ENCODE measurements around the gene EEFSEC. TPM values are rescaled to one million over a fixed set of nuclear protein-coding genes. Genes with fewer than 3 reads are reported as not detected.

EEFSEC gene
- total RNA-seq, 4 donors from 2014 or later, result 25.1 to 43.5 (median 29.5) TPM

DNA sequence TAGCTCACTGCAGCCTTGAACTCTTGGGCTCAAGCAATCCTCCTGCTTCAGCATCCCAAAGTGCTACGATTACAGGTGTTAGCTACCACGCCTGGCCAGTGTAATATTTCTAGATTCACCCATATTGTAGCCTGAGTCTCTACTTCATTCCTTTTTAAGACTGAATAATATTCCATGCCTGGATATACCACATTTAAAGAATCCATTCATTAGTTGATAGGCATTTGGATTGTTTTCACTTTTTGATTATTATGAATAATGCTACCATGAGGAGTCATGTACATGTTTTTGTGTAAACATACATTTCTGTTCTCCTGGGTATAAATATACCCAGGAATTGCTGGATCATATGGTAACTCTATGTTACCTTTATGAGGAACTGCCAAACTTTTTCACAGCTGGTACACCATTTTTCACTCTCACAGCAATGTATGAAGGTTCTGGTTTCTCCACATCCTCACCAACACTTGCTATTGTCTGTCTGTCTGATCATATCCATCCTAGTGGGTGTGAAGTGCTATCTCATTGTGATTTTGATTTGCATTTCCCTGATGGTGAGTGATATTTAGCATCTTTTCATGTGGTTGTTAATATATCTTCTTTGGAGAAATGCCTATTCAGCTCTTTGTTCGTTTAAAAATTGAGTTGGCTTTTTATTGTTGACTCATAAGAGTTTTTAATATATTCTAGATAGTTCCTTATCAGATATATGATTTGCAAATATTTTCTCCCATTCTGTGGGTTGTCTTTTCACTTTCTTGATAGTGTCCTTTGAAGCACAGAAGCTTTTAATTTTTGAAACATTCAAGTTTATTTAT, 32.6 kb downstream of the EEFSEC start:
- Histone ChIP-seq H3K4me3 (no peak overlapping the region), H3K9me3 (no peaks in the 10 kb centered on the region), H3K27me3 (no peaks in the 10 kb centered on the region), H3K36me3 (no peaks in the 10 kb centered on the region), H3K4me1 (peaks cover 0 to 11% (median 0%) of the 10 kb centered on the region in 4 donors), H3K27ac (no peak overlapping the region)
- WGBS, 2 donors, result 86 to 94% methylated on average over 3 of the region's 3 CpGs
- TF ChIP-seq, protein P1, sequence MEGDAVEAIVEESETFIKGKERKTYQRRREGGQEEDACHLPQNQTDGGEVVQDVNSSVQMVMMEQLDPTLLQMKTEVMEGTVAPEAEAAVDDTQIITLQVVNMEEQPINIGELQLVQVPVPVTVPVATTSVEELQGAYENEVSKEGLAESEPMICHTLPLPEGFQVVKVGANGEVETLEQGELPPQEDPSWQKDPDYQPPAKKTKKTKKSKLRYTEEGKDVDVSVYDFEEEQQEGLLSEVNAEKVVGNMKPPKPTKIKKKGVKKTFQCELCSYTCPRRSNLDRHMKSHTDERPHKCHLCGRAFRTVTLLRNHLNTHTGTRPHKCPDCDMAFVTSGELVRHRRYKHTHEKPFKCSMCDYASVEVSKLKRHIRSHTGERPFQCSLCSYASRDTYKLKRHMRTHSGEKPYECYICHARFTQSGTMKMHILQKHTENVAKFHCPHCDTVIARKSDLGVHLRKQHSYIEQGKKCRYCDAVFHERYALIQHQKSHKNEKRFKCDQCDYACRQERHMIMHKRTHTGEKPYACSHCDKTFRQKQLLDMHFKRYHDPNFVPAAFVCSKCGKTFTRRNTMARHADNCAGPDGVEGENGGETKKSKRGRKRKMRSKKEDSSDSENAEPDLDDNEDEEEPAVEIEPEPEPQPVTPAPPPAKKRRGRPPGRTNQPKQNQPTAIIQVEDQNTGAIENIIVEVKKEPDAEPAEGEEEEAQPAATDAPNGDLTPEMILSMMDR (IDR thresholded peaks at IDR 0.05), result no peak
- TF ChIP-seq EP300 (IDR thresholded peaks at IDR 0.05), result no peak
- TF ChIP-seq POLR2A (IDR thresholded peaks at IDR 0.05), result no peak
- no peak for DNase-seq (ENCODE audit: low spot score in 2 of 2)

DNA sequence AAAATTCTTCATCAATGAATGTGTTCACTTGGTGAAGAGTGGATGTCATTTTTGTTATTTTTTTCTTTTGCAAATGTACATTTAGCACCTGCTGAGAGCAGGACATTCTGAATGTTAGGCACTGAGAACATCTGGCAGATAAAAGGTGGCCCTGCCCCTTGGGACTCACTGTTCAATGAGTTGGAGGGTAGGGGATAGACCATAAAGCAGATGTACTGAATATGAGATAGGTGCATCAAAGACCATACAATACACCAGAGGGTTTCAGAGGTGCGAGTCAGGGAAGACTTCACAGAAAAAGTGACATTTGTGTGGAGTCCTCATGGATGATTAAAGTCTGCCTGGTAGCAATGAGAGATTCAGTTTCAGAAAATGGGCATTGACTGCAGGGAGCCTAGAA, 34.2 kb downstream of the EEFSEC start:
- WGBS, 2 donors, result 93 to 100% methylated on average over 1 of the region's 1 CpG
- no peak overlapping the region for H3K27ac ChIP-seq
- H3K27me3 ChIP-seq, result no peaks in the 10 kb centered on the region
- TF ChIP-seq, protein P1 (IDR thresholded peaks at IDR 0.05), result no peak
- no peak for TF ChIP-seq POLR2A (IDR thresholded peaks at IDR 0.05)
- no peak for TF ChIP-seq EP300 (IDR thresholded peaks at IDR 0.05)
- DNase-seq (ENCODE audit: low spot score in 2 of 2), result no peak
- H3K36me3 ChIP-seq, result no peaks in the 10 kb centered on the region
- H3K4me3 ChIP-seq, result no peak overlapping the region
- H3K4me1 ChIP-seq, result no peaks in the 10 kb centered on the region
- H3K9me3 ChIP-seq, result no peaks in the 10 kb centered on the region

DNA sequence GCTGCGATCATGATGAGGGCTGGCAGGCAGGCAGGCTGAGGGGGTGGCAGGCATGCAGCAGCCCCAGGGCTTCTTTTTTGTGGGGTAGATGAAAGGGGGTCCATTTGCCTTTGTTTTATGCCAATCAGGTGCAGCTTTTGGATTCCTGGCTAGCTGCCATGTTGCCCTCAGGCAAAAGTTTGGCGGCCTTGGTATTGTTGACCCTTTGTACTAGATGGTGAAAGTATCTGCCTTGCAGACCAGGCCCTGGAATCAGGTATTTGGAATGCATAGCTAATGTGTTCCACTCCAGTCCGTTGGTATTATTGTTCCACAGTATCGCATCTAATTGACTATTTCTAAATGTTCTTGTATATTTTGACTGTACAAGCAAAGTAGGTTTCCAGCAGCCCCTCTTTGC, 35.0 kb downstream of the EEFSEC start:
- Histone ChIP-seq H3K36me3 (no peaks in the 10 kb centered on the region), H3K9me3 (no peaks in the 10 kb centered on the region), H3K27me3 (no peaks in the 10 kb centered on the region), H3K27ac (no peak overlapping the region), H3K4me3 (no peak overlapping the region), H3K4me1 (peaks cover 0 to 5% (median 0%) of the 10 kb centered on the region in 4 donors)
- 77 to 87% methylated on average over 4 of the region's 4 CpGs for WGBS, 2 donors
- DNase-seq (ENCODE audit: low spot score in 2 of 2), result no peak
- no peak for TF ChIP-seq EP300 (IDR thresholded peaks at IDR 0.05)
- TF ChIP-seq, protein P1 (IDR thresholded peaks at IDR 0.05), result no peak
- TF ChIP-seq POLR2A (IDR thresholded peaks at IDR 0.05), result no peak

DNA sequence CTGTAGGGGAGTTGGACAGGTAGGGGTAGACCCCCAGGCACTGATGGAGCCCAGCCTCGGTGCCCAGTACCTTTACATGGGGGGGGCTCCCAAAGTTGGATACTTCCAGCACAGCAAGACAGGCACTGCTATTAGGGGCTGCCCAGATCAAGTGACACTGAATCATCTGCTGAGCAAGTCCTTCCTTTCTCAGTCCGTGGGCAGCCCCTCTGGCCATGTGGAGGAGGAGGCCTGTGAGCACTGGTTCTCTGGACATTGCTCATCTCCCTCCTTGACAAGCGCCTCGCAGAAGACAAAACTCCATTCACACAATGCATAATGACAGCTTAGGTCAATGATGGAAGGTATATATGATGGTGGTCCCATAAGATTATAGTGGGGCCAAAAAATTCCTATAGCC, 35.7 kb downstream of the EEFSEC start:
- Histone ChIP-seq H3K27me3 (no peaks in the 10 kb centered on the region), H3K4me3 (no peak overlapping the region), H3K4me1 (peaks cover 0 to 11% (median under 1%) of the 10 kb centered on the region in 4 donors), H3K27ac (no peak overlapping the region), H3K36me3 (no peaks in the 10 kb centered on the region), H3K9me3 (no peaks in the 10 kb centered on the region)
- no peak for DNase-seq (ENCODE audit: low spot score in 2 of 2)
- no peak for TF ChIP-seq EP300 (IDR thresholded peaks at IDR 0.05)
- TF ChIP-seq, protein P1 (IDR thresholded peaks at IDR 0.05), result no peak
- TF ChIP-seq POLR2A (IDR thresholded peaks at IDR 0.05), result no peak
- 75 to 81% methylated on average over 3 to 4 of the region's 4 CpGs for WGBS, 2 donors

DNA sequence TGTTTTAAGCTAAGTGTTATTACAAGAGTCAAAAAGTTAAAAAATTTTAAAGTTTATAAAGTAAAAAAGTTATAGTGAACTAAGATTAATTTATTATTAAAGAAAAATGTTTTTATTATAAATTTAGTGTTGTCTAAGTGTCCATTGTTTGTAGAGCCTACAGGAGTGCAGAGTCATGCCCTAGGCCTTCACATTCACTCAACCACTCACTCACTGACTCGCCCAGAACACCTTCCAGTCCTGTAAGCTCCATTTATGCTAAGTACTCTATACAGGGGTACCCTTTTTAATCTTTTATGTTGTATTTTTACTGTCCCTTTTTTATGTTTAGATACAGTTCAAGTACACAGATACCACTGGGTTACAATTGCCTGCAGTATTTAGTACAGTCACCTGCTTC, 37.2 kb downstream of the EEFSEC start:
- H3K4me1 ChIP-seq, result peaks cover 0 to 27% (median 11%) of the 10 kb centered on the region in 4 donors
- WGBS, 2 donors, result 0 to 88% methylated on average over 1 of the region's 1 CpG

More for the DNA sequence above, 37.2 kb downstream of the EEFSEC start:
- TF ChIP-seq, protein P1 (IDR thresholded peaks at IDR 0.05), result no peak
- TF ChIP-seq EP300 (IDR thresholded peaks at IDR 0.05) (no peak), POLR2A (IDR thresholded peaks at IDR 0.05) (no peak)
- DNase-seq (ENCODE audit: low spot score in 2 of 2), result no peak
- H3K9me3 ChIP-seq, result no peaks in the 10 kb centered on the region
- no peak overlapping the region for H3K4me3 ChIP-seq
- no peaks in the 10 kb centered on the region for H3K27me3 ChIP-seq
- H3K36me3 ChIP-seq, result no peaks in the 10 kb centered on the region
- no peak overlapping the region for H3K27ac ChIP-seq
